GM06990 (cell line): ENCODE measurements around the gene LSM7.

Experiments
- DNase-seq: peaks from one replicate; pipeline ENCODE4 v3.0.0-alpha.2; 2011; ENCODE audit not compliant: insufficient read length; ENCODE audit errors: extremely low read depth
- H3K27me3 ChIP-seq: replicated peaks from 2 replicates; pipeline ENCODE4 v1.6.0; 2011; ENCODE audit warnings: low read length; ENCODE audit not compliant: control insufficient read depth, insufficient read depth
- H3K36me3 ChIP-seq: 2 replicates; pipeline ENCODE4 v1.5.1; 2011; ENCODE audit warnings: low read length; ENCODE audit not compliant: control insufficient read depth, insufficient read depth
- H3K4me3 ChIP-seq: replicated peaks from 2 replicates; pipeline ENCODE4 v1.5.1; 2011; ENCODE audit warnings: low read depth, mild to moderate bottlenecking, control low read depth, low read length
- CTCF ChIP-seq: IDR thresholded peaks from 2 replicates; pipeline ENCODE4 v1.5.1; 2011; ENCODE audit warnings: low read length, control low read depth, mild to moderate bottlenecking, inconsistent platforms; ENCODE audit not compliant: insufficient read depth, poor library complexity, severe bottlenecking

LSM7 gene

GRCh38 chr19:2280633-2281264, 47.6 kb downstream of the LSM7 start:
- DNase-seq: no peak
- Histone ChIP-seq H3K36me3 (peaks cover 4% of the 10 kb centered on the region), H3K27me3 (no peaks in the 10 kb centered on the region), H3K4me3 (no peak overlapping the region)
- TF ChIP-seq CTCF: no peak

- DNase-seq: no peak
- Histone ChIP-seq H3K4me3 (no peak overlapping the region), H3K36me3 (peaks cover 9% of the 10 kb centered on the region), H3K27me3 (no peaks in the 10 kb centered on the region)
- TF ChIP-seq CTCF: no peak
Measured at GRCh38 chr19:2278459-2279158, 49.8 kb downstream of the LSM7 start.

GRCh38 chr19:2277138-2277537, 51.2 kb downstream of the LSM7 start:
- TF ChIP-seq CTCF: no peak
- Histone ChIP-seq H3K36me3 (peaks cover 10% of the 10 kb centered on the region), H3K4me3 (no peak overlapping the region), H3K27me3 (no peaks in the 10 kb centered on the region)
- no peak for DNase-seq

GRCh38 chr19:2276429-2276986, 51.9 kb downstream of the LSM7 start:
- H3K27me3 ChIP-seq: no peaks in the 10 kb centered on the region
- no peak overlapping the region for H3K4me3 ChIP-seq
- DNase-seq: no peak
- H3K36me3 ChIP-seq: peaks cover 11% of the 10 kb centered on the region
- TF ChIP-seq CTCF: no peak

GRCh38 chr19:2275588-2276428, 52.6 kb downstream of the LSM7 start:
- Histone ChIP-seq H3K36me3 (peaks cover 11% of the 10 kb centered on the region), H3K27me3 (no peaks in the 10 kb centered on the region), H3K4me3 (no peak overlapping the region)
- TF ChIP-seq CTCF: no peak
- DNase-seq: no peak
